ENCODE data around the gene BDKRB1.

DNA sequence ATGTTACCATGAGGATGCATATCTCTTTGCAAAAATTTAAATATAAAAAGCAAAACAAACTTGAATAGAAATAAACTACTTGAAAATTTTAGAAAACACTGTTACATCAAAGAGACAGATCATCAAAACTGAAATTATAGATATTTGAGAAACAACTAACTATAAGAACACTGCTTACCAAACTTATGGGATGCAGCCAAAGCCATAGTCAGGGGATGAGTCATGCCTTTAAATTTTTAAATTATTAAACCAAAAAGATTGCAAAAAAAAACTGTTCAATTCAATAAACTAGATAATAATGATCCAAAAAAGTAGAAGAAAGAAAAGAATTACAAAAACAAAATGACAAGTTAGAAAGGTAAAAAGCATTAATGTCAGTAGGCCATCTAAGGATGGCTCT, 43.9 kb upstream of the BDKRB1 start:
- TF ChIP-seq EZH2 (IDR thresholded peaks at IDR 0.05; ENCODE audit: low read length, missing control alignments), result no peak
- TF ChIP-seq, protein P1, sequence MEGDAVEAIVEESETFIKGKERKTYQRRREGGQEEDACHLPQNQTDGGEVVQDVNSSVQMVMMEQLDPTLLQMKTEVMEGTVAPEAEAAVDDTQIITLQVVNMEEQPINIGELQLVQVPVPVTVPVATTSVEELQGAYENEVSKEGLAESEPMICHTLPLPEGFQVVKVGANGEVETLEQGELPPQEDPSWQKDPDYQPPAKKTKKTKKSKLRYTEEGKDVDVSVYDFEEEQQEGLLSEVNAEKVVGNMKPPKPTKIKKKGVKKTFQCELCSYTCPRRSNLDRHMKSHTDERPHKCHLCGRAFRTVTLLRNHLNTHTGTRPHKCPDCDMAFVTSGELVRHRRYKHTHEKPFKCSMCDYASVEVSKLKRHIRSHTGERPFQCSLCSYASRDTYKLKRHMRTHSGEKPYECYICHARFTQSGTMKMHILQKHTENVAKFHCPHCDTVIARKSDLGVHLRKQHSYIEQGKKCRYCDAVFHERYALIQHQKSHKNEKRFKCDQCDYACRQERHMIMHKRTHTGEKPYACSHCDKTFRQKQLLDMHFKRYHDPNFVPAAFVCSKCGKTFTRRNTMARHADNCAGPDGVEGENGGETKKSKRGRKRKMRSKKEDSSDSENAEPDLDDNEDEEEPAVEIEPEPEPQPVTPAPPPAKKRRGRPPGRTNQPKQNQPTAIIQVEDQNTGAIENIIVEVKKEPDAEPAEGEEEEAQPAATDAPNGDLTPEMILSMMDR (conservative IDR thresholded peaks at IDR 0.05 in 1 of 2, IDR thresholded peaks at IDR 0.05 in 1 of 2; ENCODE audit: low read depth in 1 of 2, low read length in 2 of 2), result no peak

Measured in fibroblast of lung (primary cell).